Tibial artery (tissue), 4 donors: ENCODE measurements around the gene MIX23.

Experiments used
- DNase-seq, 2 donors: peaks; one replicate each; pipeline ENCODE4 v3.0.0-alpha.2; 2019
- H3K27ac ChIP-seq, 2 donors: fragments of 200-600 bp; sonication (generic) in 1 of 2; 1 replicate in 1 of 2; 2 replicates in 1 of 2; pipeline ENCODE4 v1.5.1; 2018 to 2019; ENCODE audit warnings: mild to moderate bottlenecking in 1 of 2
- H3K27me3 ChIP-seq, 2 donors: fragments of 200-600 bp; sonication (generic) in 1 of 2; one replicate each; pipeline versions ENCODE4 v1.5.1 to v1.6.0; 2016 to 2019
- H3K36me3 ChIP-seq, 3 donors: fragments of 200-600 bp; sonication (generic) in 2 of 3; one replicate each; pipeline ENCODE4 v1.5.1; 2016 to 2019; ENCODE audit warnings: mild to moderate bottlenecking in 2 of 3
- H3K4me1 ChIP-seq, 4 donors: fragments of 200-600 bp; sonication (generic) in 2 of 4; 1 replicate in 3 of 4; 2 replicates in 1 of 4; pipeline ENCODE4 v1.5.1; 2016 to 2019
- H3K4me3 ChIP-seq, 2 donors: fragments of 200-600 bp; sonication (generic) in 1 of 2; 1 replicate in 1 of 2; 2 replicates in 1 of 2; pipeline ENCODE4 v1.5.1; 2018 to 2019; ENCODE audit warnings: mild to moderate bottlenecking in 2 of 2
- H3K9me3 ChIP-seq, 3 donors: fragments of 200-600 bp; sonication (generic) in 1 of 3; one replicate each; pipeline ENCODE4 v1.5.1; 2016 to 2019
- CTCF ChIP-seq, 2 experiments: fragments of 200-600 bp in 1 of 2; fragments of 450-650 bp in 1 of 2; IDR thresholded peaks; one replicate each; pipeline ENCODE4 v1.5.1; 2017 to 2019; ENCODE audit warnings: antibody characterized with exemption in 2 of 2, mild to moderate bottlenecking in 1 of 2, moderate library complexity in 1 of 2
- intact Hi-C: fragments of 100-400 bp; cut with DNase I; formaldehyde crosslinking; loops from one replicate; pipeline ENCODE4 v1.15.0; 2023; ENCODE audit warnings: low total_unique reads

Gene MIX23

GRCh38 chr3:122356402-122356801, 26.6 kb downstream of the MIX23 start:
- no peak for TF ChIP-seq CTCF (IDR thresholded peaks at IDR 0.05)
- no peak overlapping the region for H3K27ac ChIP-seq
- H3K9me3 ChIP-seq = no peaks in the 10 kb centered on the region
- no peaks in the 10 kb centered on the region for H3K27me3 ChIP-seq
- intact Hi-C loops = no loop called here
- H3K4me1 ChIP-seq = no peaks in the 10 kb centered on the region
- no peak overlapping the region for H3K4me3 ChIP-seq
- peaks cover 14 to 19% (median 18%) of the 10 kb centered on the region in 3 donors for H3K36me3 ChIP-seq
- no peak for DNase-seq

- no peaks in the 10 kb centered on the region for H3K27me3 ChIP-seq
- intact Hi-C loops = no loop called here
- H3K4me3 ChIP-seq = no peak overlapping the region
- H3K9me3 ChIP-seq = no peaks in the 10 kb centered on the region
- no peak overlapping the region for H3K27ac ChIP-seq
- no peak for DNase-seq
- H3K36me3 ChIP-seq = peaks cover 9 to 16% (median 12%) of the 10 kb centered on the region in 3 donors
- no peaks in the 10 kb centered on the region for H3K4me1 ChIP-seq
- TF ChIP-seq CTCF (IDR thresholded peaks at IDR 0.05) = no peak
Measured at GRCh38 chr3:122355612-122356011, 27.4 kb downstream of the MIX23 start.

- Histone ChIP-seq H3K4me1 (no peaks in the 10 kb centered on the region), H3K27ac (no peak overlapping the region), H3K9me3 (no peaks in the 10 kb centered on the region), H3K36me3 (peaks cover 8 to 16% (median 9%) of the 10 kb centered on the region in 3 donors), H3K4me3 (no peak overlapping the region), H3K27me3 (no peaks in the 10 kb centered on the region)
- intact Hi-C loops = no loop called here
- no peak for TF ChIP-seq CTCF (IDR thresholded peaks at IDR 0.05)
- no peak for DNase-seq
Measured at GRCh38 chr3:122353893-122354401, 29.1 kb downstream of the MIX23 start.

- TF ChIP-seq CTCF (IDR thresholded peaks at IDR 0.05) = no peak
- H3K27ac ChIP-seq = no peak overlapping the region
- H3K4me3 ChIP-seq = no peak overlapping the region
- H3K36me3 ChIP-seq = peaks cover under 1 to 11% (median 2%) of the 10 kb centered on the region in 3 donors
- intact Hi-C loops = no loop called here
- no peaks in the 10 kb centered on the region for H3K27me3 ChIP-seq
- no peak for DNase-seq
- no peaks in the 10 kb centered on the region for H3K4me1 ChIP-seq
- no peaks in the 10 kb centered on the region for H3K9me3 ChIP-seq
Measured at GRCh38 chr3:122353215-122353614, 29.8 kb downstream of the MIX23 start.

GRCh38 chr3:122351612-122352011, 31.4 kb downstream of the MIX23 start:
- no peaks in the 10 kb centered on the region for H3K4me1 ChIP-seq
- H3K27ac ChIP-seq = no peak overlapping the region
- intact Hi-C loops = no loop called here
- no peak for TF ChIP-seq CTCF (IDR thresholded peaks at IDR 0.05)
- no peak overlapping the region for H3K4me3 ChIP-seq
- no peak for DNase-seq
- no peaks in the 10 kb centered on the region for H3K9me3 ChIP-seq
- H3K36me3 ChIP-seq = no peaks in the 10 kb centered on the region
- no peaks in the 10 kb centered on the region for H3K27me3 ChIP-seq
